ENCODE data around the gene ATG16L2. TPM values are rescaled to one million over a fixed set of nuclear protein-coding genes. Genes with fewer than 3 reads are reported as not detected.

Gene ATG16L2
- total and polyA plus RNA-seq, 2 donors (not counting 3 experiments of a cell fraction or from before 2014, with no cell fraction given) = 26.5 to 30.5 TPM

- H3K36me3 ChIP-seq (ENCODE audit: control insufficient read depth in 2 of 2, extremely low read depth in 1 of 2, insufficient read depth in 2 of 2, low read length in 2 of 2) = peaks cover 0 to 29% of the 10 kb centered on the region in 2 experiments
- no peak overlapping the region for H3K27ac ChIP-seq (ENCODE audit: insufficient read depth, low read depth, low read length)
- no peaks in the 10 kb centered on the region for H3K4me1 ChIP-seq (ENCODE audit: control insufficient read depth, extremely low read depth, insufficient read depth, low read length)
- no peak overlapping the region for H3K9ac ChIP-seq (replicated peaks; ENCODE audit: extremely low read depth, insufficient read depth, low read length)
- intact Hi-C loops (cut with micrococcal nuclease) (no loop called here), dilution Hi-C loops (cut with MboI; ENCODE audit: extremely low pct_ligation_motif_present, low sequenced_read_pairs) (no loop called here)
- no peak overlapping the region for H2AFZ ChIP-seq (ENCODE audit: low read depth, low read length)
- CTCF ChIA-PET = no interaction called here
- TF ChIP-seq MAX (IDR thresholded peaks at IDR 0.05; ENCODE audit: insufficient read depth, insufficient read length) = no peak
- TF ChIP-seq POLR2AphosphoS5 (IDR thresholded peaks at IDR 0.05; ENCODE audit: insufficient read depth, low read depth, low read length) = no peak
- no peak for TF ChIP-seq JUN (IDR thresholded peaks at IDR 0.05; ENCODE audit: borderline replicate concordance, insufficient read depth, insufficient read length, low read depth)
- no peaks in the 10 kb centered on the region for H3K9me3 ChIP-seq (replicated peaks; ENCODE audit: control insufficient read depth, insufficient read depth, low read length)
- BruUV-seq (replicated peaks) = no TSS peak
- DNase-seq (ENCODE audit: low read depth, low spot score) = no peak
- H3K27me3 ChIP-seq (ENCODE audit: control insufficient read depth in 2 of 2, insufficient read depth in 2 of 2, low read length in 2 of 2) = no peaks in the 10 kb centered on the region
- no peaks in the 10 kb centered on the region for H4K20me1 ChIP-seq (replicated peaks; ENCODE audit: control insufficient read depth, extremely low read depth, insufficient read depth, low read length)
- POLR2A ChIA-PET = no interaction called here
- H3K4me2 ChIP-seq (ENCODE audit: insufficient read depth, low read length) = no peak overlapping the region
- no peaks in the 10 kb centered on the region for H3K79me2 ChIP-seq (ENCODE audit: control insufficient read depth, insufficient read depth, low read length)
- FAIRE-seq = no peak
- no peaks in the 10 kb centered on the region for H3K9me1 ChIP-seq (replicated peaks; ENCODE audit: control insufficient read depth, extremely low read depth, insufficient read depth, low read length)
- H3K4me3 ChIP-seq (replicated peaks in 1 of 3; ENCODE audit: insufficient read depth in 1 of 3, low read depth in 1 of 3, low read length in 3 of 3) = no peak overlapping the region
Observed at GRCh38 chr11:72842653-72843330, 28.6 kb downstream of the ATG16L2 start.

- no peak overlapping the region for H3K4me2 ChIP-seq (ENCODE audit: insufficient read depth, low read length)
- TF ChIP-seq POLR2A (IDR thresholded peaks at IDR 0.05; ENCODE audit: low read depth, low read length) = no peak
- no peak for TF ChIP-seq GATA2 (IDR thresholded peaks at IDR 0.05; ENCODE audit: insufficient read depth, insufficient read length, low read depth, low read length)
- TF ChIP-seq JUN (IDR thresholded peaks at IDR 0.05; ENCODE audit: borderline replicate concordance, insufficient read depth, insufficient read length, low read depth) = no peak
- no peak for TF ChIP-seq POLR2AphosphoS5 (IDR thresholded peaks at IDR 0.05; ENCODE audit: insufficient read depth, low read depth, low read length)
- no peak for TF ChIP-seq MYC (IDR thresholded peaks at IDR 0.05; ENCODE audit: low read depth, low read length)
- TF ChIP-seq EZH2 (IDR thresholded peaks at IDR 0.05; ENCODE audit: borderline replicate concordance, low read depth, low read length, severe bottlenecking) = no peak
- TF ChIP-seq FOS (IDR thresholded peaks at IDR 0.05; ENCODE audit: borderline replicate concordance, insufficient read depth, low read length) = no peak
- no peak for TF ChIP-seq CTCF (IDR thresholded peaks at IDR 0.05; ENCODE audit: extremely low read depth in 1 of 2, insufficient read depth in 1 of 2, low read depth in 1 of 2, low read length in 2 of 2)
- TF ChIP-seq MAX (IDR thresholded peaks at IDR 0.05; ENCODE audit: insufficient read depth, insufficient read length) = no peak
- no peak overlapping the region for H3K27ac ChIP-seq (ENCODE audit: insufficient read depth, low read depth, low read length)
- intact Hi-C loops (cut with micrococcal nuclease) = no loop called here
- no peaks in the 10 kb centered on the region for H4K20me1 ChIP-seq (replicated peaks; ENCODE audit: control insufficient read depth, extremely low read depth, insufficient read depth, low read length)
- POLR2A ChIA-PET = no interaction called here
- FAIRE-seq = no peak
- H2AFZ ChIP-seq (ENCODE audit: low read depth, low read length) = no peak overlapping the region
- H3K27me3 ChIP-seq (ENCODE audit: control insufficient read depth in 2 of 2, insufficient read depth in 2 of 2, low read length in 2 of 2) = no peaks in the 10 kb centered on the region
- no TSS peak for BruUV-seq (replicated peaks)
- no peak overlapping the region for H3K4me3 ChIP-seq (replicated peaks in 1 of 3; ENCODE audit: insufficient read depth in 1 of 3, low read depth in 1 of 3, low read length in 3 of 3)
- CTCF ChIA-PET = interaction anchor here (0.6 to 3.1 kb wide), 3 partner anchors 13 to 334 kb away, joined by 3 to 14 read pairs (median 4); no protein-coding TSS in a partner anchor
- H3K79me2 ChIP-seq (ENCODE audit: control insufficient read depth, insufficient read depth, low read length) = no peaks in the 10 kb centered on the region
- no peak for DNase-seq (ENCODE audit: low read depth, low spot score)
- no peaks in the 10 kb centered on the region for H3K9me3 ChIP-seq (replicated peaks; ENCODE audit: control insufficient read depth, insufficient read depth, low read length)
- H3K9me1 ChIP-seq (replicated peaks; ENCODE audit: control insufficient read depth, extremely low read depth, insufficient read depth, low read length) = no peaks in the 10 kb centered on the region
- dilution Hi-C loops (cut with MboI; ENCODE audit: extremely low pct_ligation_motif_present, low sequenced_read_pairs) = no loop called here
- H3K36me3 ChIP-seq (ENCODE audit: control insufficient read depth in 2 of 2, extremely low read depth in 1 of 2, insufficient read depth in 2 of 2, low read length in 2 of 2) = peaks cover 0 to 27% of the 10 kb centered on the region in 2 experiments
- no peaks in the 10 kb centered on the region for H3K4me1 ChIP-seq (ENCODE audit: control insufficient read depth, extremely low read depth, insufficient read depth, low read length)
- H3K9ac ChIP-seq (replicated peaks; ENCODE audit: extremely low read depth, insufficient read depth, low read length) = no peak overlapping the region
Observed at GRCh38 chr11:72844356-72844755, 30.1 kb downstream of the ATG16L2 start.

Data from endothelial cell of umbilical vein (primary cell).